HG03097 (cell line): Measurements from ENCODE around the gene MSRB1.
"Not testable (repeated sequence)": the region's sequence is repeated elsewhere in the genome, so short reads cannot be mapped to it uniquely, and the experiment has no call there.

ENCODE experiments used
- ATAC-seq: cut with Tn5 transposase; IDR thresholded peaks from one replicate; pipeline ENCODE4 v1.9.1; 2021; ENCODE audit not compliant: unreplicated experiment, low FRiP score

Gene MSRB1

GRCh38 chr16:1903845-1904840, 38.9 kb downstream of the MSRB1 start:
- no peak for ATAC-seq

GRCh38 chr16:1903220-1903574, 39.8 kb downstream of the MSRB1 start:
- ATAC-seq: no peak

DNA sequence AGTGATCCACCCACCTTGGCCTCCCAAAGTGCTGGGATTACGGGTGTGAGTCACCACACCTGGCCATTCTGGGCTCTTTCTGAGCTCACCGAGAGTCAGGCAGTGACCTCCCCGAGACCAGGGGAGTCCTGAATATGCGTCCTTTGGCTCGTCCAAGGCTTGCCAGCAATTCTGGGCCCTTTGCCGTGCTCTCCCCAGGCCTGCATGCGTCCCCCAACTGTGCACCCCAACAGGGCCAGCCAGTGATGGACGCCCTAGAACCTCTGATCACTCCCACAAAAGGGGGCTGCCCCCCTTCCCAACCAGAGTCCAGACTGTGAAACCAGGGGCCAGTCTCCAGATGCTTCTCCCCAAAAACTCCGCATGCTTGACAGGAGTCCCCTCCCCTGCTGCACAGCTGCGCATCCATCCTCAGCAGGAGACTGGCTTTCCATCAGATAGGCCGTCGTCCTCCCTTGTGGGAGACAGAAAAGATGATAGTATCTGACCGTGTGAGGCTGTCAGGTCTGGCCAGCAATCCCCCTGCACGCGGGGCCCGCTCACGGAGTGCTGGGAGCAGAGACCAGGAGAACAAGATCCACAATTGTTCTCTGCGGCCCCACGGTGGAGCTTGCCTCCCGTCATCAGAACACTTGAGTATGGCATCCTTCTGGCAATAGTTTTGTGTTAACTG, 40.3 kb downstream of the MSRB1 start:
- ATAC-seq: no peak

GRCh38 chr16:1900452-1900774, 42.6 kb downstream of the MSRB1 start:
- ATAC-seq: no peak

DNA sequence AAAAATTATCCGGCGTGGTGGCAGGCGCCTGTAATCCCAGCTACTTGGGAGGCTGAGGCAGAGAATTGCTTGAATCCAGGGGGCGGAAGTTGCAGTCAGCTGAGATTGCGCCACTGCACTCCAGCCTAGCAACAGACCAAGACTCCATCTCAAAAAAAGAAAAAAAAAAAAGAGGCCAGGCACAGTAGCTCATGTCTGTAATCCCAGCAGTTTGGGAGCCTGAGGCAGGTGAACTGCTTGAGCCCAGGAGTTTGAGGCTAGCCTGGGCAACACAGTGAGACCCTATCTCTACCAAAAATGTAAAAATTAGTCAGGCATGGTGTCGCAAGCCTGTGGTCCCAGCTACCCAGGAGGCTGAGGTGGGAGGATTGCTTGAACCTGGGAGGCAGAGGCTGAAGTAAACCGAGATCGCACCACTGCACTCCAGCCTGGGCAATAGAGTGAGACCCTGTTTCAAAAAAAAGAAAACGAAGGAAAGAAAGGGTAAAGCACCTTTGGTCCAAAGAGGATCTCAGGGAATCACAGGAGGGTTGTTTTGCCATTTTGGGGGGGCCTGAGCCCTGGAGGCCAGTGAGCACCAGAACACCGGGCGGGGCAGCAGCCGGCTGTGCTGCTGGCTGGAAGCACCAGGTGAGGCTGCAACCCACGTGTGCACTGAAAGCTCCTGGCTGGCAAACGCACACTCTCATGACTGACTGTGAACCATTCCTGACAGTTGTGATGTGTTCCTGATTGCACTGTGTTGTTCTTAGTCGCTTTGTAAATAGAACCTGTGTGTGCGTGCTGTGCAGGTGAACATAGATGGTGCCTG, 43.2 kb downstream of the MSRB1 start:
- ATAC-seq: no peak

DNA sequence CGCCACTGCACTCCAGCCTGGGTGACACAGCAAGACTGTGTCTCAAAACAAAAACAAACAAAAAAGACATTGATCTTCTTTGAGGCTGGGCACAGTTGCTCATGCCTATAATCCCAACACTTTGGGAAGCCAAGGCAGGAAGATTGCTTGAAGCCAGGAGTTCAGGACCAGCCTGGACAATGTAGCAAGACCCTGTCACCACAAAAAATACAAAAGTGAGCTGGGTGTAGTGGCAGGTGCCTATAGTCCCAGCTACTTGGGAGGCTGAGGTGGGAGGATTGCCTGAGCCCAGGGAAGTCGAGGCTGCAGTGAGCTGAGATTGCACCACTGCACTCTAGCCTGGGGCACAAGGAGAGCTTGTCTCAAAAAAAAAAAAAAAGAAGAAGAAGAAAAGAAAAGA, 45.3 kb downstream of the MSRB1 start:
- ATAC-seq: not testable (repeated sequence)

GRCh38 chr16:1895949-1896675, 46.9 kb downstream of the MSRB1 start:
- no peak for ATAC-seq

DNA sequence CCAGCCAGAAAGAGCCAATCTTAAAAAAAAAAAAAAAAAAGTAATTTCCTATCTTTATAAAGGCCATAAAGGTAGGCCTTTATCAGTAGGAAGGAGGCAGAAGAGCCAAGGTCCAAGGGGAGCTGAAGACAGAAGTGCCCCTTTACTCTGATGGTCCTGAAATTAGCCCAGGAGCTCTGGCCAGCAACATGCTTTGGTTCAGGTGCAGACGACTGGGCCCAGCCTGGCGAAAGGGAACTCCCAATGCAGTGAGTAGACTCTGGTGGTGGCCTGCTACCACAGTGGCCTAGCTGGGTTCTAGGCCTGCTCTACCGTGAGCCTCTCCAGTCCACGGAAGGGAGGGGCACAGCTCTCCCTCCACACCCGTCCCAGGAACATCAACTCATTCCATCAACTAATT, 47.9 kb downstream of the MSRB1 start:
- no peak for ATAC-seq

GRCh38 chr16:1890708-1891050, 52.3 kb downstream of the MSRB1 start:
- ATAC-seq: no peak

GRCh38 chr16:1890024-1890707, 52.8 kb downstream of the MSRB1 start:
- ATAC-seq: no peak
